T47D (cell line): ENCODE data around the gene ARL4C.

Source experiments
- DNase-seq, 2 experiments: peaks; one replicate each; pipeline versions ENCODE4 v3.0.0 to v3.0.0-alpha.2; 2011 to 2012; ENCODE audit warnings: low read depth in 1 of 2, low spot score in 1 of 2
- JUND ChIP-seq: IDR thresholded peaks from 2 replicates; pipeline ENCODE4 v1.6.1; 2012; ENCODE audit warnings: low read depth
- in situ Hi-C: cut with HindIII; loops from 2 replicates; pipeline ENCODE4 v1.10.0; 2016; ENCODE audit warnings: low sequenced_read_pairs, low pct_unique_long_range_greater_than_20kb

The ARL4C gene

DNA sequence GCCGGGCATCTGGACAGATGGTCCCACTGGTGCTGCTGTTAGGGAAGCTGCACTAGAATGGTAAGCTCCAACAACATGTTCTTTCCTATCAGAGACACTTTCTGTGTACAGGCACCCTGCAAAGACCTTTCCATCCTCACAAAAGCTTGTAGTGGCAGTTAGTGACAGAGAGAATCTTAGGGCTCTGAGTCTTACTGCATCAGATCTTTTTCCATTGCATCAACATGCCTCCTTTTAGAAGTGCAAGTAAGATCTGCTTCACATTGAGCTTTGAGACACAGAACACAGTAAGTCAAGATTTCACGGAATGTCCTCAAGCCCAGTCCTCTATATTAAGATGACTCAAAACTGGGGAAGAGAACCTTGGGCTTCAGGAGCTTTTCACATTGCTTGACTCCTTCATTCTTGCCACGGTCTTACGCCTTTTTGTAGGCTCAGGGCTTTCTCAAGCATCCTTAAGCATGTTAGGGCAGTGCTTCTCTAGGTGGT, 52.6 kb downstream of the ARL4C start:
- TF ChIP-seq JUND: no peak
- in situ Hi-C loops: no loop called here

More for the DNA sequence above, 52.6 kb downstream of the ARL4C start:
- DNase-seq: no peak
